Measurements from ENCODE around the gene FANCB.

- TF ChIP-seq SIN3A (IDR thresholded peaks at IDR 0.05; ENCODE audit: borderline replicate concordance, insufficient read depth, low read length) (no peak), POLR2AphosphoS5 (IDR thresholded peaks at IDR 0.05; ENCODE audit: low read depth, low read length) (no peak), TAF1 (IDR thresholded peaks at IDR 0.05; ENCODE audit: borderline replicate concordance, insufficient read depth, low read length) (no peak), FOXP2 (optimal IDR thresholded peaks at IDR 0.05; ENCODE audit: borderline replicate concordance, extremely low read depth, extremely low read length, insufficient read depth) (no peak)
- TF ChIP-seq, protein P1, sequence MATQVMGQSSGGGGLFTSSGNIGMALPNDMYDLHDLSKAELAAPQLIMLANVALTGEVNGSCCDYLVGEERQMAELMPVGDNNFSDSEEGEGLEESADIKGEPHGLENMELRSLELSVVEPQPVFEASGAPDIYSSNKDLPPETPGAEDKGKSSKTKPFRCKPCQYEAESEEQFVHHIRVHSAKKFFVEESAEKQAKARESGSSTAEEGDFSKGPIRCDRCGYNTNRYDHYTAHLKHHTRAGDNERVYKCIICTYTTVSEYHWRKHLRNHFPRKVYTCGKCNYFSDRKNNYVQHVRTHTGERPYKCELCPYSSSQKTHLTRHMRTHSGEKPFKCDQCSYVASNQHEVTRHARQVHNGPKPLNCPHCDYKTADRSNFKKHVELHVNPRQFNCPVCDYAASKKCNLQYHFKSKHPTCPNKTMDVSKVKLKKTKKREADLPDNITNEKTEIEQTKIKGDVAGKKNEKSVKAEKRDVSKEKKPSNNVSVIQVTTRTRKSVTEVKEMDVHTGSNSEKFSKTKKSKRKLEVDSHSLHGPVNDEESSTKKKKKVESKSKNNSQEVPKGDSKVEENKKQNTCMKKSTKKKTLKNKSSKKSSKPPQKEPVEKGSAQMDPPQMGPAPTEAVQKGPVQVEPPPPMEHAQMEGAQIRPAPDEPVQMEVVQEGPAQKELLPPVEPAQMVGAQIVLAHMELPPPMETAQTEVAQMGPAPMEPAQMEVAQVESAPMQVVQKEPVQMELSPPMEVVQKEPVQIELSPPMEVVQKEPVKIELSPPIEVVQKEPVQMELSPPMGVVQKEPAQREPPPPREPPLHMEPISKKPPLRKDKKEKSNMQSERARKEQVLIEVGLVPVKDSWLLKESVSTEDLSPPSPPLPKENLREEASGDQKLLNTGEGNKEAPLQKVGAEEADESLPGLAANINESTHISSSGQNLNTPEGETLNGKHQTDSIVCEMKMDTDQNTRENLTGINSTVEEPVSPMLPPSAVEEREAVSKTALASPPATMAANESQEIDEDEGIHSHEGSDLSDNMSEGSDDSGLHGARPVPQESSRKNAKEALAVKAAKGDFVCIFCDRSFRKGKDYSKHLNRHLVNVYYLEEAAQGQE (IDR thresholded peaks at IDR 0.05; ENCODE audit: insufficient read depth in 1 of 2, low read depth in 2 of 2, low read length in 2 of 2) = no peak
Observed at GRCh38 chrX:14913241-14913640, 40.4 kb upstream of the FANCB start.

All from PFSK-1 (cell line).